OCI-LY7 (cell line): Measurements from ENCODE around the gene TAS2R38. TPM values are rescaled to one million over a fixed set of nuclear protein-coding genes. Genes with fewer than 3 reads are reported as not detected.

Experiments
- BruUV-seq: library from RNA; stranded (reverse); fragments of 400-500 nt; replicated peaks from 2 replicates; lab custom pipeline; 2021; lab: Mats Ljungman, UMichigan
- CTCF ChIA-PET: fragments of 300-600 bp; sonication (Branson Sonifier 250); formaldehyde crosslinking; loops from one replicate; lab custom pipeline; 2022; ENCODE audit warnings: antibody characterized with exemption; ENCODE audit not compliant: unreplicated experiment; lab: Charles Lee
- POLR2A ChIA-PET: fragments of 300-600 bp; sonication (Branson Sonifier 250); formaldehyde crosslinking; loops from one replicate; lab custom pipeline; 2022; ENCODE audit warnings: antibody characterized with exemption; lab: Charles Lee
- DNase-seq: peaks from one replicate; pipeline ENCODE4 v3.0.0-alpha.2; 2015; ENCODE audit warnings: low spot score
- H2AFZ ChIP-seq: fragments of 200-600 bp; sonication (generic), shearing (Covaris generic); 2 replicates; pipeline ENCODE4 v1.6.1; 2014; ENCODE audit warnings: mild to moderate bottlenecking, antibody characterized with exemption, low read length, moderate library complexity
- H3K27ac ChIP-seq: fragments of 200-600 bp; sonication (generic); 2 replicates; pipeline ENCODE4 v1.5.1; 2014; ENCODE audit warnings: mixed run types, low read depth, mild to moderate bottlenecking, moderate library complexity, low read length, inconsistent platforms; ENCODE audit not compliant: poor library complexity, severe bottlenecking
- H3K36me3 ChIP-seq: fragments of 200-600 bp; sonication (generic); 2 replicates; pipeline ENCODE4 v1.6.1; 2014; ENCODE audit warnings: mild to moderate bottlenecking, antibody characterized with exemption, low read length, moderate library complexity, mixed read lengths; ENCODE audit not compliant: insufficient read depth
- H3K4me1 ChIP-seq: fragments of 200-600 bp; sonication (generic); 2 replicates; pipeline ENCODE4 v1.5.1; 2014; ENCODE audit warnings: mild to moderate bottlenecking, low read length; ENCODE audit not compliant: insufficient read depth, poor library complexity, severe bottlenecking
- H3K4me2 ChIP-seq: fragments of 200-600 bp; sonication (generic); 2 replicates; pipeline ENCODE4 v1.6.1; 2014; ENCODE audit warnings: mild to moderate bottlenecking, low read length
- H3K4me3 ChIP-seq: fragments of 200-600 bp; sonication (generic); 2 replicates; pipeline ENCODE4 v1.5.1; 2014; ENCODE audit warnings: mild to moderate bottlenecking, low read depth, low read length; ENCODE audit not compliant: poor library complexity, severe bottlenecking
- H3K79me2 ChIP-seq: fragments of 200-600 bp; sonication (generic); 2 replicates; pipeline ENCODE4 v1.6.1; 2016; ENCODE audit warnings: low read depth, mild to moderate bottlenecking, low read length, moderate library complexity, mixed read lengths; ENCODE audit not compliant: insufficient read depth
- H3K9me2 ChIP-seq: fragments of 200-600 bp; sonication (generic); 2 replicates; pipeline ENCODE4 v1.6.1; 2016; ENCODE audit warnings: mild to moderate bottlenecking, low read length, mixed read lengths; ENCODE audit not compliant: insufficient read depth
- H3K9me3 ChIP-seq: fragments of 200-600 bp; sonication (generic); 2 replicates; pipeline ENCODE4 v1.6.1; 2014; ENCODE audit warnings: mild to moderate bottlenecking, mixed run types, low read length, mixed read lengths
- H4K20me1 ChIP-seq: fragments of 200-600 bp; sonication (generic); 2 replicates; pipeline ENCODE4 v1.6.1; 2014; ENCODE audit warnings: mild to moderate bottlenecking, antibody characterized with exemption, low read length, moderate library complexity, mixed read lengths; ENCODE audit not compliant: insufficient read depth
- EZH2phosphoT487 ChIP-seq: fragments of 200-600 bp; sonication (generic); IDR thresholded peaks from 2 replicates; pipeline ENCODE4 v1.6.1; 2018; ENCODE audit warnings: low read depth, borderline replicate concordance, mild to moderate bottlenecking, mixed run types, antibody characterized with exemption, low read length, moderate library complexity, mixed read lengths
- intact Hi-C: fragments of 100-400 bp; cut with micrococcal nuclease; formaldehyde crosslinking; loops from one replicate; pipeline ENCODE4 v1.10.0; 2022; ENCODE audit not compliant: unreplicated experiment
- total RNA-seq, 2 experiments: library from RNA; depleted of rRNA in 1 of 2; stranded (reverse); fragments of >200 nt in 1 of 2; shearing (Covaris generic) in 1 of 2; gene quantifications; 2 replicates each; pipeline ENCODE4 v1.2.3, GENCODE V29; 2014 to 2022
- TF ChIP-seq, protein P1 (sequence below): fragments of 200-600 bp; sonication (generic); conservative IDR thresholded peaks from 2 replicates; pipeline ENCODE4 v1.5.1; 2014; ENCODE audit warnings: mild to moderate bottlenecking, antibody characterized with exemption, low read length, moderate library complexity, mixed read lengths

Gene TAS2R38
- total RNA-seq, 2 experiments from 2014 or later, result not detected

DNA sequence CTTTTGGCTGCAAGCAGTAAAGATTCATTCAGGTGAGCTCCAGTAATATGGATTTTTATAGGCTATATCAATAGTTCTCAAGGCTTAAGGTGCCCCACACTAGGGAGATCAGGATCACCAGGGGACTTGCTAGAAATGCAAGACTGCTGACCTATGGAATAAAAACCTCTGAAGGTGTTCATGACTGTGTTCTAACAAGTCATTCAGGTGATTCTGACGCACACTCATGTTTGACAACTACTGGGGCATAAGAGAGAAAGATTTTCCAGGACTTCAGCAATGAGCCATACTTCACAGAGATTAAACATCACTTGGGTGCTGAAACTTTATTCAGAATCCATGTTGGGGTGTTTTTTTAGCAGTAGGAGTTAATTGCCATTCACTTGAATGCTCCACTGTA is 4.8 kb upstream of the TAS2R38 start:
- Histone ChIP-seq H3K9me2 (no peaks in the 10 kb centered on the region), H3K4me2 (no peak overlapping the region), H3K79me2 (no peaks in the 10 kb centered on the region), H2AFZ (no peak overlapping the region), H3K27ac (no peak overlapping the region), H3K4me1 (peaks cover 17% of the 10 kb centered on the region), H3K4me3 (no peak overlapping the region), H3K9me3 (no peaks in the 10 kb centered on the region), H3K36me3 (no peaks in the 10 kb centered on the region), H4K20me1 (no peaks in the 10 kb centered on the region)
- intact Hi-C loops, result loop anchor here (5.0 kb wide), 1 partner anchor 54 kb away; no protein-coding TSS in a partner anchor
- ChIA-PET POLR2A (no interaction called here), CTCF (no interaction called here)
- no TSS peak for BruUV-seq
- no peak for DNase-seq
- TF ChIP-seq EZH2phosphoT487, result no peak
- TF ChIP-seq, protein P1, sequence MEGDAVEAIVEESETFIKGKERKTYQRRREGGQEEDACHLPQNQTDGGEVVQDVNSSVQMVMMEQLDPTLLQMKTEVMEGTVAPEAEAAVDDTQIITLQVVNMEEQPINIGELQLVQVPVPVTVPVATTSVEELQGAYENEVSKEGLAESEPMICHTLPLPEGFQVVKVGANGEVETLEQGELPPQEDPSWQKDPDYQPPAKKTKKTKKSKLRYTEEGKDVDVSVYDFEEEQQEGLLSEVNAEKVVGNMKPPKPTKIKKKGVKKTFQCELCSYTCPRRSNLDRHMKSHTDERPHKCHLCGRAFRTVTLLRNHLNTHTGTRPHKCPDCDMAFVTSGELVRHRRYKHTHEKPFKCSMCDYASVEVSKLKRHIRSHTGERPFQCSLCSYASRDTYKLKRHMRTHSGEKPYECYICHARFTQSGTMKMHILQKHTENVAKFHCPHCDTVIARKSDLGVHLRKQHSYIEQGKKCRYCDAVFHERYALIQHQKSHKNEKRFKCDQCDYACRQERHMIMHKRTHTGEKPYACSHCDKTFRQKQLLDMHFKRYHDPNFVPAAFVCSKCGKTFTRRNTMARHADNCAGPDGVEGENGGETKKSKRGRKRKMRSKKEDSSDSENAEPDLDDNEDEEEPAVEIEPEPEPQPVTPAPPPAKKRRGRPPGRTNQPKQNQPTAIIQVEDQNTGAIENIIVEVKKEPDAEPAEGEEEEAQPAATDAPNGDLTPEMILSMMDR, result no peak

DNA sequence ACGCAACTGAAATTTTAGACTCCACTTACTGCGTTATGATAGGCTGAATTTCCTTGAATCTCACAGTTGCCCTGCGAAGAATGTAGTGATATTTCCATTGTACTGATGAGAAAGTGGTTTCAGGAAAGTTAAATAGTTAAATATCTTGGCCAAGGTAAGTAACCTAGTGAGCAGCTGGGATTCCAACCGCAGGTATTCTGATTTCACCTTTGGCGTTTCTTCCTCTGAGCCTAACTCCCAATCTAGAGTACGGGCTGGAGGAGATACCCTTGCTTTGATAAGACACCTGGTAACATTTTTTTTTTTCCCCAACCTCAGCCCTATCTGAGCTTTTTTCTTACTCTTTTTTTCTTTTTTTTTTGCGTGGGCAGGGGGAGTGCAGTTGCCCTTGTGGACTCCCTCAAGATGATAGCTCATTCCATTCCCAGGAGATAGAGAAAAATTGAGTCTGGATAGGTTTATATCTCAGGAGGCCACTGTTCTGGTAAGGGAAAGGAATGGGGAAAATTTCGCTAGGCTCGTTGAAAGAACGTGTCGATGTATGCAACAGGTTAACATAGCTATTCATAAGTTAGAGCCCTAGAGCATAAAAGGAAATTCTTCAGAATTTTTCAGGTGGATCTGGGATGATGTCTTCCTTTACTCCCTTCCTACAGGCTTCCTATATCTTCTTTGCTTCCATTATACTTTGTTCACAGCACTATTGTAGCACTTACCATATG is 3.1 kb upstream of the TAS2R38 start:
- peak overlapping the region; percentile 54 for H3K4me3 ChIP-seq
- POLR2A ChIA-PET, result interaction anchor here (0.6 to 0.9 kb wide), 5 partner anchors 12 to 1312 kb away, joined by 3 to 6 read pairs (median 3); partner anchors contain the start of gene CASP2

More for the DNA sequence above, 3.1 kb upstream of the TAS2R38 start:
- no peaks in the 10 kb centered on the region for H3K9me3 ChIP-seq
- H3K79me2 ChIP-seq, result no peaks in the 10 kb centered on the region
- peak overlapping the region; percentile 62 for H3K27ac ChIP-seq
- CTCF ChIA-PET, result interaction anchor here (1.4 kb wide), 1 partner anchor 10 kb away, joined by 4 read pairs; no protein-coding TSS in a partner anchor
- H2AFZ ChIP-seq, result peak overlapping the region; percentile 92
- no peaks in the 10 kb centered on the region for H3K9me2 ChIP-seq
- no peaks in the 10 kb centered on the region for H3K36me3 ChIP-seq
- no TSS peak for BruUV-seq
- TF ChIP-seq EZH2phosphoT487, result no peak
- TF ChIP-seq, protein P1, result peak; percentile 45; the same call in 1 of the 2 replicates
- H3K4me1 ChIP-seq, result peaks cover 17% of the 10 kb centered on the region
- intact Hi-C loops, result loop anchor here (1.0 to 5.0 kb wide), 3 partner anchors 56 to 326 kb away; no protein-coding TSS in a partner anchor
- no peak for DNase-seq
- no peaks in the 10 kb centered on the region for H4K20me1 ChIP-seq
- peak overlapping the region; percentile 58 for H3K4me2 ChIP-seq
